Transverse colon (tissue), 3 donors: Measurements from ENCODE around the gene E2F2.

Experiments used
- POLR2A ChIP-seq: fragments of 450-650 bp; IDR thresholded peaks from one replicate; pipeline ENCODE4 v1.6.1; 2016; ENCODE audit warnings: antibody characterized with exemption, mild to moderate bottlenecking, moderate library complexity
- TF ChIP-seq, protein P1 (sequence below), 5 experiments: fragments of 200-600 bp in 3 of 5; fragments of 450-650 bp in 2 of 5; sonication (generic) in 3 of 5; IDR thresholded peaks; 1 replicate in 2 of 5; 2 replicates in 3 of 5; pipeline ENCODE4 v1.5.1; 2016 to 2017; ENCODE audit warnings: antibody characterized with exemption in 5 of 5, inconsistent platforms in 3 of 5, mild to moderate bottlenecking in 2 of 5, moderate library complexity in 1 of 5

DNA sequence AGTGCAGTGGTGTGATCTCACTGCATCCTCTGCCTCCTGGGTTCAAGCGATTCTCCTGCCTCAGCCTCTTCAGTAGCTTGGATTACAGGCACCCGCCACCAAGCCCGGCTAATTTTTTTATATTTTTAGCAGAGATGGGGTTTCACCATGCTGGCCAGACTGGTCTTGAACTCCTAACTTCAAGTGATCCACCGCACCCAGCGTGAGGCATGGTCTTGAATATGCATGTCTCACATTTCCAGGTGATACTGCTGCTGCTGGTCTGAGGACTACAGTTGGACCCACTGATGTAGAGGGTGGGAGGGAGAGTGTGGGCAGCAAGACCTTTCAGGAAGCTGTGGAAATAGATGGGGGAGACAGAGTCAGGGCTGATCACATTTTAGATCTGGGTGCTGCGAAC lies 25.2 kb downstream of the E2F2 start:
- TF ChIP-seq POLR2A = no peak
- TF ChIP-seq, protein P1, sequence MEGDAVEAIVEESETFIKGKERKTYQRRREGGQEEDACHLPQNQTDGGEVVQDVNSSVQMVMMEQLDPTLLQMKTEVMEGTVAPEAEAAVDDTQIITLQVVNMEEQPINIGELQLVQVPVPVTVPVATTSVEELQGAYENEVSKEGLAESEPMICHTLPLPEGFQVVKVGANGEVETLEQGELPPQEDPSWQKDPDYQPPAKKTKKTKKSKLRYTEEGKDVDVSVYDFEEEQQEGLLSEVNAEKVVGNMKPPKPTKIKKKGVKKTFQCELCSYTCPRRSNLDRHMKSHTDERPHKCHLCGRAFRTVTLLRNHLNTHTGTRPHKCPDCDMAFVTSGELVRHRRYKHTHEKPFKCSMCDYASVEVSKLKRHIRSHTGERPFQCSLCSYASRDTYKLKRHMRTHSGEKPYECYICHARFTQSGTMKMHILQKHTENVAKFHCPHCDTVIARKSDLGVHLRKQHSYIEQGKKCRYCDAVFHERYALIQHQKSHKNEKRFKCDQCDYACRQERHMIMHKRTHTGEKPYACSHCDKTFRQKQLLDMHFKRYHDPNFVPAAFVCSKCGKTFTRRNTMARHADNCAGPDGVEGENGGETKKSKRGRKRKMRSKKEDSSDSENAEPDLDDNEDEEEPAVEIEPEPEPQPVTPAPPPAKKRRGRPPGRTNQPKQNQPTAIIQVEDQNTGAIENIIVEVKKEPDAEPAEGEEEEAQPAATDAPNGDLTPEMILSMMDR (IDR thresholded peaks at IDR 0.05) = no peak
